Midbrain (tissue), 1 donor: ENCODE measurements around the gene RNF217.

Source experiments
- DNase-seq: peaks from one replicate; lab custom pipeline; 2025; lab: John Stamatoyannopoulos, UW

The RNF217 gene

GRCh38 chr6:124987999-124988591 is 25.9 kb downstream of the RNF217 start:
- DNase-seq, result no peak

GRCh38 chr6:124989136-124989983 is 27.1 kb downstream of the RNF217 start:
- DNase-seq, result no peak

- no peak for DNase-seq
These were observed 28.8 kb downstream of the RNF217 start for GRCh38 chr6:124990988-124991387.

GRCh38 chr6:124991764-124992295 is 29.6 kb downstream of the RNF217 start:
- no peak for DNase-seq

- DNase-seq, result no peak
These were observed 31.1 kb downstream of the RNF217 start for GRCh38 chr6:124993327-124993726.

- no peak for DNase-seq
These were observed 32.4 kb downstream of the RNF217 start for GRCh38 chr6:124994648-124995047.

GRCh38 chr6:124995131-124995530 is 32.9 kb downstream of the RNF217 start:
- no peak for DNase-seq

GRCh38 chr6:124995645-124996325 is 33.5 kb downstream of the RNF217 start:
- DNase-seq, result no peak

GRCh38 chr6:124996411-124996810 is 34.2 kb downstream of the RNF217 start:
- no peak for DNase-seq

GRCh38 chr6:124997196-124997875 is 35.1 kb downstream of the RNF217 start:
- DNase-seq, result no peak

- no peak for DNase-seq
These were observed 37.0 kb downstream of the RNF217 start for GRCh38 chr6:124999105-124999764.

GRCh38 chr6:125001684-125002405 is 39.6 kb downstream of the RNF217 start:
- no peak for DNase-seq

GRCh38 chr6:125002406-125002741 is 40.1 kb downstream of the RNF217 start:
- DNase-seq, result no peak

- DNase-seq, result no peak
These were observed 40.8 kb downstream of the RNF217 start for GRCh38 chr6:125003070-125003469.

GRCh38 chr6:125004198-125004597 is 42.0 kb downstream of the RNF217 start:
- DNase-seq, result no peak

GRCh38 chr6:125004797-125005595 is 42.8 kb downstream of the RNF217 start:
- DNase-seq, result no peak

- DNase-seq, result no peak
These were observed 46.0 kb downstream of the RNF217 start for GRCh38 chr6:125008261-125008703.

GRCh38 chr6:125008957-125009356 is 46.7 kb downstream of the RNF217 start:
- no peak for DNase-seq

- no peak for DNase-seq
These were observed 47.3 kb downstream of the RNF217 start for GRCh38 chr6:125009578-125009977.
